Gastrocnemius medialis (tissue), 4 donors: Measurements from ENCODE around the gene DPCD. TPM values are rescaled to one million over a fixed set of nuclear protein-coding genes. Genes with fewer than 3 reads are reported as not detected.

Source experiments
- ATAC-seq, 2 donors: fragments of 150-250 bp; one replicate each; pipeline ENCODE4 v1.9.1; 2016
- DNase-seq, 2 donors: peaks; one replicate each; pipeline ENCODE4 v3.0.0-alpha.2; 2019
- H3K27ac ChIP-seq, 4 donors: fragments of 200-600 bp; sonication (generic); 1 replicate in 1 of 4; 2 replicates in 3 of 4; pipeline ENCODE4 v1.5.1; 2016 to 2018; ENCODE audit warnings: mild to moderate bottlenecking in 2 of 4, moderate library complexity in 1 of 4
- H3K27me3 ChIP-seq, 3 donors: fragments of 200-600 bp; sonication (generic) in 2 of 3; 1 replicate in 1 of 3; 2 replicates in 2 of 3; pipeline versions ENCODE4 v1.5.1 to v1.6.0; 2016 to 2019; ENCODE audit warnings: mild to moderate bottlenecking in 1 of 3, moderate library complexity in 1 of 3
- H3K36me3 ChIP-seq, 2 donors: fragments of 200-600 bp; sonication (generic) in 1 of 2; one replicate each; pipeline ENCODE4 v1.5.1; 2017 to 2018
- H3K4me1 ChIP-seq, 2 donors: fragments of 200-600 bp; sonication (generic) in 1 of 2; one replicate each; pipeline ENCODE4 v1.5.1; 2016 to 2017; ENCODE audit warnings: mild to moderate bottlenecking in 2 of 2
- H3K4me3 ChIP-seq, 4 donors: fragments of 200-600 bp; sonication (generic) in 3 of 4; 1 replicate in 1 of 4; 2 replicates in 3 of 4; pipeline ENCODE4 v1.5.1; 2016 to 2019; ENCODE audit warnings: mild to moderate bottlenecking in 2 of 4
- H3K9me3 ChIP-seq, 3 donors: fragments of 200-600 bp; sonication (generic) in 2 of 3; 1 replicate in 1 of 3; 2 replicates in 2 of 3; pipeline ENCODE4 v1.5.1; 2016 to 2019
- POLR2A ChIP-seq, 2 donors: fragments of 450-650 bp; IDR thresholded peaks; one replicate each; pipeline ENCODE4 v1.6.1; 2017; ENCODE audit warnings: antibody characterized with exemption in 2 of 2, mild to moderate bottlenecking in 2 of 2, moderate library complexity in 2 of 2
- in situ Hi-C, 4 donors: fragments of 200-750 bp; cut with MboI; loops; one replicate each; pipeline versions ENCODE4 v1.15.0 to v1.8.0; 2017; ENCODE audit warnings: low sequenced_read_pairs in 4 of 4
- intact Hi-C: fragments of 100-400 bp; cut with DNase I; formaldehyde crosslinking; loops from one replicate; pipeline ENCODE4 v1.15.1; 2023; ENCODE audit warnings: low total_unique reads
- total RNA-seq, 4 donors: library from RNA; depleted of rRNA; stranded (reverse); fragments of >200 nt; gene quantifications; one replicate each; pipeline versions ENCODE4 v1.1.0 to v1.2.3, GENCODE V29; 2016
- TF ChIP-seq, protein P1 (sequence below), 5 experiments: fragments of 450-650 bp in 3 of 5; fragments of 200-600 bp in 2 of 5; sonication (generic) in 2 of 5; IDR thresholded peaks in 4 of 5; conservative IDR thresholded peaks in 1 of 5; 1 replicate in 4 of 5; 2 replicates in 1 of 5; pipeline ENCODE4 v1.5.1; 2016 to 2019; ENCODE audit warnings: antibody characterized with exemption in 5 of 5, mild to moderate bottlenecking in 3 of 5, moderate library complexity in 3 of 5

Gene DPCD
- total RNA-seq, 4 donors from 2014 or later: 17.8 to 38.4 (median 22.9) TPM

- Histone ChIP-seq H3K4me3 (no peak overlapping the region), H3K4me1 (peaks cover 1 to 3% of the 10 kb centered on the region in 2 donors), H3K36me3 (peaks cover 0 to 28% of the 10 kb centered on the region in 2 donors), H3K27me3 (no peaks in the 10 kb centered on the region), H3K27ac (no peak overlapping the region), H3K9me3 (peaks cover 0 to 8% (median 6%) of the 10 kb centered on the region in 3 donors)
- in situ Hi-C loops (no loop called here), intact Hi-C loops (loop anchor here (10.0 kb wide), 1 partner anchor 111 kb away; no protein-coding TSS in a partner anchor)
- TF ChIP-seq POLR2A (IDR thresholded peaks at IDR 0.05): no peak
- TF ChIP-seq, protein P1, sequence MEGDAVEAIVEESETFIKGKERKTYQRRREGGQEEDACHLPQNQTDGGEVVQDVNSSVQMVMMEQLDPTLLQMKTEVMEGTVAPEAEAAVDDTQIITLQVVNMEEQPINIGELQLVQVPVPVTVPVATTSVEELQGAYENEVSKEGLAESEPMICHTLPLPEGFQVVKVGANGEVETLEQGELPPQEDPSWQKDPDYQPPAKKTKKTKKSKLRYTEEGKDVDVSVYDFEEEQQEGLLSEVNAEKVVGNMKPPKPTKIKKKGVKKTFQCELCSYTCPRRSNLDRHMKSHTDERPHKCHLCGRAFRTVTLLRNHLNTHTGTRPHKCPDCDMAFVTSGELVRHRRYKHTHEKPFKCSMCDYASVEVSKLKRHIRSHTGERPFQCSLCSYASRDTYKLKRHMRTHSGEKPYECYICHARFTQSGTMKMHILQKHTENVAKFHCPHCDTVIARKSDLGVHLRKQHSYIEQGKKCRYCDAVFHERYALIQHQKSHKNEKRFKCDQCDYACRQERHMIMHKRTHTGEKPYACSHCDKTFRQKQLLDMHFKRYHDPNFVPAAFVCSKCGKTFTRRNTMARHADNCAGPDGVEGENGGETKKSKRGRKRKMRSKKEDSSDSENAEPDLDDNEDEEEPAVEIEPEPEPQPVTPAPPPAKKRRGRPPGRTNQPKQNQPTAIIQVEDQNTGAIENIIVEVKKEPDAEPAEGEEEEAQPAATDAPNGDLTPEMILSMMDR (IDR thresholded peaks at IDR 0.05 in 4 of 5, conservative IDR thresholded peaks at IDR 0.05 in 1 of 5): no peak
- DNase-seq (no peak), ATAC-seq (no peak)
Measured at GRCh38 chr10:101575580-101576210, 12.4 kb upstream of the DPCD start.

GRCh38 chr10:101576211-101576863 is 11.8 kb upstream of the DPCD start:
- Histone ChIP-seq H3K4me3 (no peak overlapping the region), H3K27ac (no peak overlapping the region), H3K27me3 (no peaks in the 10 kb centered on the region), H3K36me3 (peaks cover 0 to 34% of the 10 kb centered on the region in 2 donors), H3K9me3 (peaks cover 0 to 8% (median 6%) of the 10 kb centered on the region in 3 donors), H3K4me1 (no peaks in the 10 kb centered on the region)
- no peak for ATAC-seq
- no peak for TF ChIP-seq POLR2A (IDR thresholded peaks at IDR 0.05)
- in situ Hi-C loops (no loop called here), intact Hi-C loops (loop anchor here (10.0 kb wide), 1 partner anchor 112 kb away; no protein-coding TSS in a partner anchor)
- no peak for DNase-seq

DNA sequence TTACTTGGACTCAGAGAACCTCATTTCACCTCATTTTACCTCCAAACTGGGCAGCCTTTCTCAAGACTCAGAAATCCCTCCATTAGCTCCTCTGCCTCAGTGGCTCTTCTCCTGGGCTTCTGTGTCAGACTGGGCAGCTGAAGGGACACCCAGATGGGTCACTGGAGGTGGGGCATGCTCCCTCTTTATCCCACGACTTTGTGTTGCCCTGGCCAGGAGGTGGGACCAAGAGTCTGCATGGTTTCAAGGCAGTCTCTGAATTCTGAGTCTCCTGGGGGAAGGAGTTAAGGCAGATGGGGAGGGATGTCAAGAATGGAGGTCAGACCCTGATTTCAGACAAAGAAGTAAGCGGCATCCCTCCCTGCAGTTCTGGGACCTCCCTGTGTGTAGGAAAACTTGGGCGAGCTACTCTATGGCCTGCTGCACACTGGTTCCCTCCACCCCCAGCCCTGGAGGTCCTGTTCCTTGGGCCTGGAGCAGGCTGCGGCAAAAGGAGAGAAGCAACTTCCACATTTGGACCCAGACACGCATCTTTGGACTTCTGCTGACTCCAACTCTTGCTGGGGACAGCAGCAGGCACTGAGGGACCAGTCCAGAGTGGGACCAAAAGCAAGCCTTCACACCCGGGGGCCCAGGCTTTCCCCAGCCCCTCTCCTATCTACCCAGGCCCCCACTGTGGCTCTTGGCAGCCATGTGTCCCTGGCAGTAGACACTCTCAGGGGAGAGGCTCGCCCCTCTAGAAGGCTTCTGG is 10.8 kb upstream of the DPCD start:
- in situ Hi-C loops: no loop called here

GRCh38 chr10:101578192-101578591 is 9.9 kb upstream of the DPCD start:
- Histone ChIP-seq H3K36me3 (peaks cover 0 to 53% of the 10 kb centered on the region in 2 donors), H3K27me3 (no peaks in the 10 kb centered on the region), H3K9me3 (no peaks in the 10 kb centered on the region), H3K4me1 (no peaks in the 10 kb centered on the region), H3K27ac (no peak overlapping the region), H3K4me3 (no peak overlapping the region)
- in situ Hi-C loops: no loop called here
- intact Hi-C loops: loop anchor here (10.0 kb wide), 1 partner anchor 113 kb away; no protein-coding TSS in a partner anchor
- DNase-seq (no peak), ATAC-seq (no peak)
- TF ChIP-seq, protein P1 (IDR thresholded peaks at IDR 0.05 in 4 of 5, conservative IDR thresholded peaks at IDR 0.05 in 1 of 5): no peak
- no peak for TF ChIP-seq POLR2A (IDR thresholded peaks at IDR 0.05)

More for the DNA sequence above, 10.8 kb upstream of the DPCD start:
- Histone ChIP-seq H3K27me3 (no peaks in the 10 kb centered on the region), H3K36me3 (peaks cover 0 to 44% of the 10 kb centered on the region in 2 donors), H3K4me1 (no peaks in the 10 kb centered on the region), H3K9me3 (peaks cover 0 to 7% (median 5%) of the 10 kb centered on the region in 3 donors), H3K4me3 (no peak overlapping the region), H3K27ac (no peak overlapping the region)
- ATAC-seq (no peak), DNase-seq (no peak)
- intact Hi-C loops: loop anchor here (10.0 kb wide), 1 partner anchor 112 kb away; no protein-coding TSS in a partner anchor
- no peak for TF ChIP-seq POLR2A (IDR thresholded peaks at IDR 0.05)
- TF ChIP-seq, protein P1 (IDR thresholded peaks at IDR 0.05 in 4 of 5, conservative IDR thresholded peaks at IDR 0.05 in 1 of 5): no peak
